Muscle layer of duodenum (tissue), 2 donors: ENCODE measurements around the gene DEFB123.
A peak's percentile ranks its signal among the peaks of the same experiment; 100 is the strongest.
"Not testable (repeated sequence)": the region's sequence is repeated elsewhere in the genome, so short reads cannot be mapped to it uniquely, and the experiment has no call there.

Source experiments
- H3K27ac ChIP-seq: one replicate; pipeline ENCODE4 v1.7.0; 2013; ENCODE audit warnings: mild to moderate bottlenecking, low read length
- H3K27me3 ChIP-seq: one replicate; pipeline ENCODE4 v1.7.0; 2013; ENCODE audit warnings: low read depth, mild to moderate bottlenecking, control low read depth, low read length
- H3K36me3 ChIP-seq, 2 donors: one replicate each; pipeline ENCODE4 v1.7.0; 2013; ENCODE audit warnings: low read length in 2 of 2, control low read depth in 1 of 2, mild to moderate bottlenecking in 1 of 2; ENCODE audit not compliant: insufficient read depth in 2 of 2, control insufficient read depth in 1 of 2
- H3K4me1 ChIP-seq, 2 donors: one replicate each; pipeline ENCODE4 v1.7.0; 2013; ENCODE audit warnings: low read length in 2 of 2, mild to moderate bottlenecking in 2 of 2, control low read depth in 1 of 2, moderate library complexity in 1 of 2; ENCODE audit not compliant: insufficient read depth in 2 of 2, control insufficient read depth in 1 of 2
- H3K4me3 ChIP-seq, 2 donors: one replicate each; pipeline ENCODE4 v1.7.0; 2013; ENCODE audit warnings: low read length in 2 of 2, low read depth in 1 of 2, mild to moderate bottlenecking in 1 of 2
- H3K9me3 ChIP-seq, 2 donors: one replicate each; pipeline ENCODE4 v1.7.0; 2013; ENCODE audit warnings: low read length in 2 of 2, control low read depth in 1 of 2, mild to moderate bottlenecking in 1 of 2; ENCODE audit not compliant: control insufficient read depth in 1 of 2
- donor health status: healthy.

Gene DEFB123

DNA sequence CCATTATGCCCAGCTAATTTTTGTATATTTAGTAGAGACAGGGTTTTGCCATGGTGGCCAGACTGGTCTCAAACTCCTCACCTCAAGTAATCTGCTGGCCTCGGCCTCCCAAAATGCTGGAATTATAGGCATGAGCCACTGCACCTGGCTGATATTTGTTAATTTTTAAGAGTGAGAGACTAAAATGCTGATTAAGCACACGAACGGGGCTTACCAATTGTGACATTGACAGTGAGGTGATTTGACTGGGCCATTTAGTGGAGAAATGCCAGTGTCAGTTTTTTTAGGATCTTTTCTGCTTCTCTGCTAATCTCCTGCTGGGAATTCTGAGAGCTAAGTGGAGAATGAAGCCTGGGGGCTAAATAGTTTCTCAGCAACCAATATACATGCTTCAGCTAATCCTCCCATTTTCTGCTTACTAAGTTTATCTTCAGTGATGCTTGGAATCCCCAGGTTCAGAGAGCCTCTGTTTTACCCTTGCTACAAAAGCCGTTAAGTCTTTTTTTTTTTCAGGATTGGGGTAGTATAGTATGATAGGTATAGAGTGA, 9.8 kb upstream of the DEFB123 start:
- H3K9me3 ChIP-seq = peaks cover 0 to 4% of the 10 kb centered on the region in 2 donors
- no peaks in the 10 kb centered on the region for H3K36me3 ChIP-seq
- H3K4me3 ChIP-seq = no peak overlapping the region
- H3K27me3 ChIP-seq = no peaks in the 10 kb centered on the region
- no peaks in the 10 kb centered on the region for H3K4me1 ChIP-seq
- no peak overlapping the region for H3K27ac ChIP-seq

DNA sequence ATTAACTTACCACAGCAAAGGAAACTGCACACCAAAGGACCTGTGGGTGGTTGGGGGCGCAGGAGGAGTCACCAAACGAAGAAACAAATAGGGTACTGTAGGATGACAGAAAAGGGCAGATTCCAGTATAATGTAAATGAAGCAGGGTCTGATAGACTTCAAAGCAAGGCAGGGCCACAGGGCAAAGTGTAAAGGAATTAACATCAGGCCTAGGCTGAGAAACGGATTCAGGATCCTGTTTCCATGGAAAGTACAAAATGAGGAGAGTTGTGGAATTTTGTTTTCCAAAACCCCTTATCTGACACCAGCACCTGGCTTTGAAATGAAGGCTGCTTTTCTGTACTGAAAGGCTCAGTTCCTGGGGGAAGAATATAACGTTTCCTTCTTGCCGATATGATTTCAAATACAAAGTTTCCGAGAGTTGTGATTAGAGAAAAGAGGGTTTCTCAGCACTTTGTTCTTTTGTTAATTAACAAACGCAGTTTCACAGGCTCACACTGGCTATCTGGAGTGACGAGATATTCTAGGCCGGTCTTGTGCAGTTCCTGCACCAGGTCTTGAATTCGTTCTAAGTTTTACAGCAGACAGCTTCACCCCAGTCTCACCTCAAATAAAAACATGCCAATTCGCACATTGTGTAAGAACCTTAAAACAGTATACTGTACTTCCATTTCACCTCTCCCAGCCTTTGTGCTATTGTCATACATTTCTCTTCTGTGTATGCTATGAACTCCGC, 5.8 kb downstream of the DEFB123 start:
- Histone ChIP-seq H3K4me1 (no peaks in the 10 kb centered on the region), H3K4me3 (no peak overlapping the region), H3K27ac (no peak overlapping the region), H3K36me3 (no peaks in the 10 kb centered on the region), H3K9me3 (no peaks in the 10 kb centered on the region), H3K27me3 (no peaks in the 10 kb centered on the region)

GRCh38 chr20:31449511-31450414, 9.3 kb downstream of the DEFB123 start:
- H3K36me3 ChIP-seq = no peaks in the 10 kb centered on the region
- H3K9me3 ChIP-seq = no peaks in the 10 kb centered on the region
- no peak overlapping the region for H3K27ac ChIP-seq
- no peaks in the 10 kb centered on the region for H3K27me3 ChIP-seq
- no peaks in the 10 kb centered on the region for H3K4me1 ChIP-seq
- H3K4me3 ChIP-seq = no peak overlapping the region

GRCh38 chr20:31452575-31452974, 12.1 kb downstream of the DEFB123 start:
- H3K4me3 ChIP-seq = no peak overlapping the region
- no peaks in the 10 kb centered on the region for H3K9me3 ChIP-seq
- H3K27ac ChIP-seq = no peak overlapping the region
- H3K36me3 ChIP-seq = no peaks in the 10 kb centered on the region
- H3K27me3 ChIP-seq = no peaks in the 10 kb centered on the region
- no peaks in the 10 kb centered on the region for H3K4me1 ChIP-seq

DNA sequence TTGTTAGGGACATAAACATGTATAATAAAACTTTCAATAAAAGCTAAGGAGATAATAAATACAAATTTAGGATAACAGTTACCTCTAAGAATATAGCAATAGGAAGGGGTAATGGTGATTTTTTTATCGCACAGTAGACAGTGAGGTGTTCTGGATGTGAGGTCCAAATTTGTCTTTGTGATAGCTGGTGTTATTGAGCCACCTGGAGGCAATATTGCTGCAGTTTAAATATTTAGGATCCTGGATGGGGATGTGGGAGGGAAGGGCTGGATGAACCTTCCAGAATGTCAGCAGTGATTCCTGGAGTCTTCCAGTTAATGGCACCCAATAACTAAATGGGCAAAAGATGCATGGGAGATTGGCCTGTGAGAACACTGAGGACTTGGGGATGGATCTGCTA, 13.9 kb downstream of the DEFB123 start:
- no peak overlapping the region for H3K27ac ChIP-seq
- no peaks in the 10 kb centered on the region for H3K27me3 ChIP-seq
- H3K4me1 ChIP-seq = no peaks in the 10 kb centered on the region
- no peak overlapping the region for H3K4me3 ChIP-seq
- no peaks in the 10 kb centered on the region for H3K36me3 ChIP-seq
- H3K9me3 ChIP-seq = no peaks in the 10 kb centered on the region

- not testable (repeated sequence) for H3K4me3 ChIP-seq, H3K27me3 ChIP-seq, H3K9me3 ChIP-seq, H3K27ac ChIP-seq, H3K36me3 ChIP-seq
- H3K4me1 ChIP-seq = peaks cover 0 to 17% of the 10 kb centered on the region in 2 donors
These were observed 30.5 kb downstream of the DEFB123 start for GRCh38 chr20:31470946-31471345.

DNA sequence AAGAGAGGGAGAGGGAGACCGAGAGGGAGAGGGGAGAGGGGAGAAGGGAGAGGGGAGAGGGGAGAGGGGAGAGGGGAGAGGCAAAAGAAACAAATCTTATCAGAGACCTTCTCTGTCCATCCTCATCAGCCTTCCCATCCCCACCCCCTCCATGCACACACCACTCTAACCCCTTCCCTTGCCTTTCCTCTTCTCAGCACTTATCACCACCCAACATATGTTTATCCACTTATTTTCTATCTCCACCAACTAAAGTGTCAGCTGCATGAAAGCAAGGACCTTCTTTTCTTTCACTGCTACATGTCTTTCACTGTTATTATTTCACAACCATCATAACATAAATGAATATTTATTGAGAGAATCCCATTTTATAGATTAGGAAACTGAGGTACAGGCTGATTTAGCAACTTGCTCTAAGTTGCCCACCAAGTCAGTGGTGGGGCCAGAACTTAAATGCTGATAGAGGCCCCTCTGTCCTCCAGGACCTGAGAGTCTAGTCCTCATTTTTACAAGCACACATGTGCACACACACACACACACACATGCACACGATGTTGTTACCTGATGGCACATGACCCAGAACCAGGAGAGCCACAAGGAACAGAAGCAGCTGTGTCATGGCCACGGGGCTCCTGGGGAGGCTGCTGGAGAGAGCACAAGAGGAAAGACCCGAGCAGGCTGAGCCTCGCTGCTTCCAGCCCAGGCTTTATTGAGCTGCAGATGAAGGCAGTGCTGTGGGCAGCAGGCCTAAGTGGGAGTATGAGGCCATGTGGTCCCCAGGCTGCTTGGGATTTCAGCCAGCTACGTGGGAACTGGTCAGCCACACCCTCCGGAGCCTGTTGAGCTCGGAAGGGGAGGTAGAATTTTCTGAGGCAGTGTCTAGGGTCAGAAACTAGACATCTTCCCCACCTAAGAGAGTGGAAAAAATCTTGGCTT, 32.2 kb downstream of the DEFB123 start:
- no peaks in the 10 kb centered on the region for H3K27me3 ChIP-seq
- H3K4me1 ChIP-seq = peaks cover 0 to 28% of the 10 kb centered on the region in 2 donors
- no peak overlapping the region for H3K4me3 ChIP-seq
- no peak overlapping the region for H3K27ac ChIP-seq
- H3K9me3 ChIP-seq = no peaks in the 10 kb centered on the region
- H3K36me3 ChIP-seq = no peaks in the 10 kb centered on the region

DNA sequence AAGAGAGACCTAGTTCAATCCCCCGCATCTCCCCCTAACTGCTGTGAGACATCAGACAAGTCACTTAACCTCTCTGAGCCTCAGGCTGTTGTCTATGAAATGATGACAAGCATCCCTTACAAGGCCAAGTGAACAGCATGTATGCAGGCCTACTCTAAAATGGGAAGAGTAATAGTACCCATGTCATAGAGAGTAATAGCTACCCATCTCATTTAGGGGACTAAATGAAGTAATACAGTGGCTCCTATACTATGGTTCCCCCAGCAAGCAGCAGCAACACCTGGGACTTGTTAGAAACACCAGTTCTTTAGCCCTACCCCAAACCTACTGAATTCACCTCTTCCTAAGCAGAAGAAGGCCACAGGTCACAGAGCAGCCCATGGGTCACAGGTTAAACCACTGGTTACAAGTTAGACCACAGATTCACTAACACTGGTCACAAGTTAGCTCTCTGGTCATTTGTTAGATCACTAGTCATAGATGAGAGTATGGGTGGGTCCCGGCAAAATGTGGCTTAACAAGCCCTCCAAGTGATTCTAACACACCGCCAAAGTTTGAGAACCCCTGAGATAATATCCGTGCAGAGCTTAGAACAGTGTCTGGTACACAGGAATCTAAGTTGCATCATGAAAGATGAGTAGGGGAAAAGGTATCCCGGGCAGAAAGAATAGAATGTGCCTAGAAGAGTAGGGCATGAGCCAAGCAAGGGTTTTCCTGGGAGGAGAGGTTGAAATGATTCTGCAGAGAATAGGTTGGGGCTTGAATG, 33.1 kb downstream of the DEFB123 start:
- Histone ChIP-seq H3K4me1 (peaks cover 0 to 28% of the 10 kb centered on the region in 2 donors), H3K4me3 (no peak overlapping the region), H3K9me3 (no peaks in the 10 kb centered on the region), H3K36me3 (no peaks in the 10 kb centered on the region), H3K27ac (no peak overlapping the region), H3K27me3 (no peaks in the 10 kb centered on the region)

DNA sequence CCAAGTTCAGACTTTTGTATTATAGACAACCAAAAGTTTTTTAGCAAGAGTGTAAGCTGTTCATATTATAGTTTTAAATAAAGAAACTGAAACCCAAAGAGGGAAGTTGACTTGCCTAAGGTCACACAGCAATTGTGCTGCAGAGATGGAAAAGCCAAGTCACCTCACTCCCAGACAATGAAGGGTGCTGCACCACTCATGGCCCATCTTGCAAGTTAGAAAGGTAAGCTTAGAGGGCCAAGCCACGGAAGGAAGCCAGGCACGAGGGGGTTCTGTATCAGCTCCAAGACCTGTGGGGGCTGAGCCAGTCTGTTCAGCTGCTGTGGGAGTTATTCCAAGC, 33.6 kb downstream of the DEFB123 start:
- Histone ChIP-seq H3K27me3 (no peaks in the 10 kb centered on the region), H3K36me3 (no peaks in the 10 kb centered on the region), H3K4me1 (peaks cover 0 to 28% of the 10 kb centered on the region in 2 donors), H3K27ac (no peak overlapping the region), H3K4me3 (no peak overlapping the region), H3K9me3 (no peaks in the 10 kb centered on the region)

DNA sequence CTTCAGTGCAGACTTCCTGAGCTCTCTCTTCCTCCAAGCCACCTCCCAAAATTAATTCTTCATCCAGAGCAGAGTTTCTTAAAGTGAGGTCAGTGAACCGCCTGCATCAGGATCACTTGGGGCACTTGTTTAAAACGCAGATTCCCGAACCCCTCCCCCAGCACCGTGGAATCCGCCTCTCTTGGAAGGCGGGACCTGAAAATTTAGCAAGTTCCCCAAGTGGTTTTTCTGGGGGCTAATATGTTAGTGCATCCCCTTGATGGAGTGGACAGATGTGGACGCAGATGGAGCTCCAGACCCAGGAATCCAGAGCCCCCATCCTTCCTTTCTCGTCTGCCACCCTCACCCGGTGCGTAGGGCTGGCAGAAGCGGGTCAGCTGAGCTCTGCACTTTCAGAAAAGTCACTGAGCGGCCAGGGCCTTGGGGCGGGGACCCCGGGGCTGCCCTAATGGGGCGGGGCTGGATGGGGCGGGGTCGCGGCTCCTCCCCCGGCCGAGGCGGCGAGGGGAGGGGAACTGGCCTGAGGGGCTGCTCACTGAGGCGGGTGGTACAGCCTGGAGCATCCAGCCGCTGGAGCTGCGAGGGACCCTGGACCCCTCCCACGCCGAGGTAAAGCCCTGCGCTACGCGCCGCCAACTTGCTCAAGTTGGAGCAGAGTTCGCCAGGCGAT, 34.5 kb downstream of the DEFB123 start, which contains the start of the genes DEFB124 and REM1:
TSS of gene DEFB124 (minus strand) at position 370 of the 670 bp plus-strand sequence. CDS start 2,114 bp downstream, outside the sequence.
TSS of gene REM1 (plus strand) at position 531 of the 670 bp plus-strand sequence. CDS start 1,158 bp downstream, outside the sequence.
- peak within 1 kb of the TSS; percentile 16 for H3K27ac ChIP-seq
- H3K4me1 ChIP-seq = peaks cover 0 to 28% of the 10 kb centered on the region in 2 donors
- no peaks in the 10 kb centered on the region for H3K9me3 ChIP-seq
- peak within 1 kb of the TSS; percentile 55 to 61 for H3K4me3 ChIP-seq
- no peaks in the 10 kb centered on the region for H3K36me3 ChIP-seq
- H3K27me3 ChIP-seq = no peaks in the 10 kb centered on the region
